HCT116 (cell line): ENCODE data around the gene GJC1. TPM values are rescaled to one million over a fixed set of nuclear protein-coding genes. Genes with fewer than 3 reads are reported as not detected.
A peak's percentile ranks its signal among the peaks of the same experiment; 100 is the strongest.

Source experiments
- ATAC-seq: fragments of 200-7000 bp; cut with Tn5 transposase; 2 replicates; pipeline ENCODE4 v1.9.1; 2020; ENCODE audit warnings: mild to moderate bottlenecking, moderate library complexity
- BruUV-seq: library from RNA; stranded (reverse); fragments of 400-500 nt; replicated peaks from 2 replicates; lab custom pipeline; 2021; lab: Mats Ljungman, UMichigan
- CTCF ChIA-PET: fragments of 300-600 bp; sonication (Branson Sonifier 250); formaldehyde crosslinking; loops from one replicate; lab custom pipeline; 2021; ENCODE audit warnings: antibody characterized with exemption; lab: Charles Lee
- POLR2A ChIA-PET: fragments of 300-600, 350-600 bp; sonication (Branson Sonifier 250); formaldehyde crosslinking; loops from one replicate; lab custom pipeline; 2021; ENCODE audit warnings: antibody characterized with exemption; lab: Charles Lee
- RAD21 ChIA-PET, 2 experiments: fragments of 300-600 bp; sonication (Branson Sonifier 250); formaldehyde crosslinking; loops; one replicate each; lab custom pipeline; 2023; ENCODE audit warnings: low total read pairs in 2 of 2; ENCODE audit not compliant: uncharacterized antibody in 2 of 2, unreplicated experiment in 2 of 2, low non-redundant PET in 1 of 2; lab: Charles Lee
- DNase-seq: peaks from one replicate; pipeline ENCODE4 v3.0.0-alpha.2; 2010; ENCODE audit warnings: low read depth, low spot score
- H2AFZ ChIP-seq: fragments of 200-600 bp; shearing (Covaris generic), sonication (generic); 2 replicates; pipeline ENCODE4 v1.6.1; 2017; ENCODE audit warnings: low read depth, mixed run types, mixed read lengths, antibody characterized with exemption, low read length; ENCODE audit not compliant: poor library complexity, severe bottlenecking
- H3K27ac ChIP-seq: 2 replicates; pipeline ENCODE4 v1.5.1; 2012; ENCODE audit warnings: low read depth, low read length
- H3K27me3 ChIP-seq: fragments of 200-600 bp; sonication (generic); 2 replicates; pipeline ENCODE4 v1.6.1; 2016; ENCODE audit warnings: mixed run types, low read length, mixed read lengths; ENCODE audit not compliant: insufficient read depth
- H3K36me3 ChIP-seq, 2 experiments: fragments of 200-500 bp in 1 of 2; fragments of 200-600 bp in 1 of 2; sonication (Bioruptor generic) in 1 of 2; sonication (generic) in 1 of 2; 2 replicates each; pipeline versions ENCODE4 v1.5.1 to v1.6.1; 2014 to 2016; ENCODE audit warnings: low read length in 2 of 2, inconsistent platforms in 1 of 2, mixed read lengths in 1 of 2, mixed run types in 1 of 2; ENCODE audit not compliant: insufficient read depth in 2 of 2, control insufficient read depth in 1 of 2
- H3K4me1 ChIP-seq, 2 experiments: fragments of 200-600 bp in 1 of 2; sonication (generic) in 1 of 2; 2 replicates each; pipeline versions ENCODE4 v1.5.1 to v1.6.1; 2012 to 2017; ENCODE audit warnings: low read length in 2 of 2, inconsistent platforms in 1 of 2, mild to moderate bottlenecking in 1 of 2, mixed read lengths in 1 of 2, mixed run types in 1 of 2, moderate library complexity in 1 of 2; ENCODE audit not compliant: insufficient read depth in 2 of 2, control insufficient read depth in 1 of 2
- H3K4me2 ChIP-seq: fragments of 200-600 bp; sonication (generic); 2 replicates; pipeline ENCODE4 v1.6.1; 2017; ENCODE audit warnings: mixed run types, low read length, mixed read lengths
- H3K4me3 ChIP-seq, 2 experiments: fragments of 200-600 bp in 1 of 2; sonication (generic) in 1 of 2; replicated peaks in 1 of 2; 2 replicates each; pipeline ENCODE4 v1.5.1; 2011 to 2016; ENCODE audit warnings: low read length in 2 of 2, control low read depth in 1 of 2, low read depth in 1 of 2, mild to moderate bottlenecking in 1 of 2, mixed read lengths in 1 of 2, mixed run types in 1 of 2
- H3K79me2 ChIP-seq: fragments of 200-600 bp; sonication (generic); 2 replicates; pipeline ENCODE4 v1.6.1; 2017; ENCODE audit warnings: mild to moderate bottlenecking, mixed run types, low read length, moderate library complexity, mixed read lengths; ENCODE audit not compliant: insufficient read depth
- H3K9ac ChIP-seq: fragments of 200-600 bp; sonication (generic); 2 replicates; pipeline ENCODE4 v1.6.1; 2016; ENCODE audit warnings: low read length, mixed read lengths
- H3K9me2 ChIP-seq: fragments of 200-600 bp; sonication (generic), shearing (Covaris generic); 2 replicates; pipeline ENCODE4 v1.6.1; 2017; ENCODE audit warnings: mixed run types, mild to moderate bottlenecking, moderate library complexity; ENCODE audit not compliant: insufficient read depth
- H3K9me3 ChIP-seq, 2 experiments: fragments of 200-500 bp in 1 of 2; fragments of 200-600 bp in 1 of 2; sonication (Bioruptor generic) in 1 of 2; sonication (generic) in 1 of 2; 2 replicates each; pipeline ENCODE4 v1.6.1; 2014 to 2017; ENCODE audit warnings: low read length in 2 of 2, mixed read lengths in 2 of 2, inconsistent platforms in 1 of 2, low read depth in 1 of 2, mild to moderate bottlenecking in 1 of 2, mixed run types in 1 of 2, moderate library complexity in 1 of 2; ENCODE audit not compliant: control insufficient read depth in 1 of 2, insufficient read depth in 1 of 2
- H4K20me1 ChIP-seq: fragments of 200-600 bp; sonication (generic), shearing (Covaris generic); 2 replicates; pipeline ENCODE4 v1.6.1; 2017; ENCODE audit warnings: mixed run types, mild to moderate bottlenecking, moderate library complexity; ENCODE audit not compliant: insufficient read depth
- ATF3 ChIP-seq: IDR thresholded peaks from 2 replicates; pipeline ENCODE4 v1.6.1; 2012
- FOSL1 ChIP-seq: IDR thresholded peaks from 2 replicates; pipeline ENCODE4 v1.6.1; 2012; ENCODE audit warnings: low read depth
- JUND ChIP-seq: IDR thresholded peaks from 2 replicates; pipeline ENCODE4 v1.6.1; 2012
- POLR2AphosphoS5 ChIP-seq: IDR thresholded peaks from 2 replicates; pipeline ENCODE4 v1.6.1; 2011; ENCODE audit warnings: mild to moderate bottlenecking, low read depth, low read length, moderate library complexity
- RAD21 ChIP-seq: IDR thresholded peaks from 2 replicates; pipeline ENCODE4 v1.6.1; 2012; ENCODE audit warnings: low read depth, mild to moderate bottlenecking
- YY1 ChIP-seq: IDR thresholded peaks from 2 replicates; pipeline ENCODE4 v1.6.1; 2011; ENCODE audit warnings: low read length, low read depth, moderate library complexity, mild to moderate bottlenecking; ENCODE audit not compliant: insufficient replicate concordance; ENCODE audit errors: extremely low read depth
- intact Hi-C: fragments of 100-400 bp; cut with micrococcal nuclease; formaldehyde crosslinking; loops from 2 replicates; pipeline ENCODE4 v1.10.0; 2022
- total RNA-seq: library from RNA; stranded (reverse); gene quantifications from one replicate; pipeline ENCODE4 v1.2.1, GENCODE V29; 2021; ENCODE audit not compliant: unreplicated experiment
- TF ChIP-seq, protein P1 (sequence below): IDR thresholded peaks from 2 replicates; pipeline ENCODE4 v1.6.1; 2012
- TF ChIP-seq, protein P2 (sequence below): IDR thresholded peaks from 2 replicates; pipeline ENCODE4 v1.6.1; 2011; ENCODE audit warnings: mild to moderate bottlenecking, low read length, moderate library complexity; ENCODE audit not compliant: insufficient replicate concordance; ENCODE audit errors: extremely low read depth
- TF ChIP-seq, protein P3 (sequence below), 3 experiments: fragments of 200-600 bp in 1 of 3; sonication (generic) in 1 of 3; IDR thresholded peaks in 2 of 3; conservative IDR thresholded peaks in 1 of 3; 2 replicates each; pipeline ENCODE4 v1.5.1; 2012 to 2017; ENCODE audit warnings: low read depth in 2 of 3, low read length in 2 of 3, antibody characterized with exemption in 1 of 3, borderline replicate concordance in 1 of 3, control low read depth in 1 of 3, mild to moderate bottlenecking in 1 of 3, mixed read lengths in 1 of 3, mixed run types in 1 of 3, moderate library complexity in 1 of 3; ENCODE audit not compliant: insufficient read depth in 1 of 3

Gene GJC1
- total RNA-seq, 1 experiment from 2014 or later = 62.4 TPM

GRCh38 chr17:44792276-44792675 lies 37.8 kb downstream of the GJC1 start:
- H2AFZ ChIP-seq = no peak overlapping the region
- no TSS peak for BruUV-seq
- peaks cover 15 to 53% of the 10 kb centered on the region in 2 experiments for H3K4me1 ChIP-seq
- no peak for DNase-seq
- no peak overlapping the region for H3K9ac ChIP-seq
- H3K27me3 ChIP-seq = no peaks in the 10 kb centered on the region
- H3K4me3 ChIP-seq = no peak overlapping the region
- intact Hi-C loops = no loop called here
- no peaks in the 10 kb centered on the region for H4K20me1 ChIP-seq
- H3K36me3 ChIP-seq = peaks cover 0 to under 1% of the 10 kb centered on the region in 2 experiments; a peak in 1 of 4 replicates
- CTCF ChIA-PET = interaction anchor here (1.6 to 3.7 kb wide), 2 partner anchors 12 to 17 kb away, joined by 3 to 12 read pairs; no protein-coding TSS in a partner anchor
- no peak overlapping the region for H3K4me2 ChIP-seq
- H3K9me3 ChIP-seq = no peaks in the 10 kb centered on the region
- no peak for ATAC-seq
- H3K79me2 ChIP-seq = no peaks in the 10 kb centered on the region
- H3K27ac ChIP-seq = no peak overlapping the region
- POLR2A ChIA-PET = no interaction called here
- RAD21 ChIA-PET = no interaction called here
- no peak for TF ChIP-seq JUND
- TF ChIP-seq, protein P1, sequence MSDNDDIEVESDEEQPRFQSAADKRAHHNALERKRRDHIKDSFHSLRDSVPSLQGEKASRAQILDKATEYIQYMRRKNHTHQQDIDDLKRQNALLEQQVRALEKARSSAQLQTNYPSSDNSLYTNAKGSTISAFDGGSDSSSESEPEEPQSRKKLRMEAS = no peak
- TF ChIP-seq FOSL1 = 0 out of 2 replicates have a peak, but pooled peaks have one; percentile 13
- H3K9me2 ChIP-seq = no peaks in the 10 kb centered on the region

GRCh38 chr17:44788139-44788538 lies 41.9 kb downstream of the GJC1 start:
- no TSS peak for BruUV-seq
- CTCF ChIA-PET = no interaction called here
- RAD21 ChIA-PET = no interaction called here
- Histone ChIP-seq H3K9me2 (no peaks in the 10 kb centered on the region), H3K79me2 (no peaks in the 10 kb centered on the region)
- TF ChIP-seq JUND (no peak), FOSL1 (no peak), RAD21 (no peak), YY1 (no peak), ATF3 (no peak), POLR2AphosphoS5 (no peak)
- TF ChIP-seq, protein P2, sequence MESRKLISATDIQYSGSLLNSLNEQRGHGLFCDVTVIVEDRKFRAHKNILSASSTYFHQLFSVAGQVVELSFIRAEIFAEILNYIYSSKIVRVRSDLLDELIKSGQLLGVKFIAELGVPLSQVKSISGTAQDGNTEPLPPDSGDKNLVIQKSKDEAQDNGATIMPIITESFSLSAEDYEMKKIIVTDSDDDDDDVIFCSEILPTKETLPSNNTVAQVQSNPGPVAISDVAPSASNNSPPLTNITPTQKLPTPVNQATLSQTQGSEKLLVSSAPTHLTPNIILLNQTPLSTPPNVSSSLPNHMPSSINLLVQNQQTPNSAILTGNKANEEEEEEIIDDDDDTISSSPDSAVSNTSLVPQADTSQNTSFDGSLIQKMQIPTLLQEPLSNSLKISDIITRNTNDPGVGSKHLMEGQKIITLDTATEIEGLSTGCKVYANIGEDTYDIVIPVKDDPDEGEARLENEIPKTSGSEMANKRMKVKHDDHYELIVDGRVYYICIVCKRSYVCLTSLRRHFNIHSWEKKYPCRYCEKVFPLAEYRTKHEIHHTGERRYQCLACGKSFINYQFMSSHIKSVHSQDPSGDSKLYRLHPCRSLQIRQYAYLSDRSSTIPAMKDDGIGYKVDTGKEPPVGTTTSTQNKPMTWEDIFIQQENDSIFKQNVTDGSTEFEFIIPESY = no peak
- TF ChIP-seq, protein P1 = no peak
- TF ChIP-seq, protein P3, sequence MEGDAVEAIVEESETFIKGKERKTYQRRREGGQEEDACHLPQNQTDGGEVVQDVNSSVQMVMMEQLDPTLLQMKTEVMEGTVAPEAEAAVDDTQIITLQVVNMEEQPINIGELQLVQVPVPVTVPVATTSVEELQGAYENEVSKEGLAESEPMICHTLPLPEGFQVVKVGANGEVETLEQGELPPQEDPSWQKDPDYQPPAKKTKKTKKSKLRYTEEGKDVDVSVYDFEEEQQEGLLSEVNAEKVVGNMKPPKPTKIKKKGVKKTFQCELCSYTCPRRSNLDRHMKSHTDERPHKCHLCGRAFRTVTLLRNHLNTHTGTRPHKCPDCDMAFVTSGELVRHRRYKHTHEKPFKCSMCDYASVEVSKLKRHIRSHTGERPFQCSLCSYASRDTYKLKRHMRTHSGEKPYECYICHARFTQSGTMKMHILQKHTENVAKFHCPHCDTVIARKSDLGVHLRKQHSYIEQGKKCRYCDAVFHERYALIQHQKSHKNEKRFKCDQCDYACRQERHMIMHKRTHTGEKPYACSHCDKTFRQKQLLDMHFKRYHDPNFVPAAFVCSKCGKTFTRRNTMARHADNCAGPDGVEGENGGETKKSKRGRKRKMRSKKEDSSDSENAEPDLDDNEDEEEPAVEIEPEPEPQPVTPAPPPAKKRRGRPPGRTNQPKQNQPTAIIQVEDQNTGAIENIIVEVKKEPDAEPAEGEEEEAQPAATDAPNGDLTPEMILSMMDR (IDR thresholded peaks at IDR 0.05 in 2 of 3, conservative IDR thresholded peaks at IDR 0.05 in 1 of 3; ENCODE audit: borderline replicate concordance in 1 of 3, insufficient read depth in 1 of 3, low read depth in 2 of 3, low read length in 2 of 3) = no peak
- TF ChIP-seq, all 23 proteins: peak for 0
- peaks cover 0 to 18% of the 10 kb centered on the region in 2 experiments; a peak in 2 of 4 replicates for H3K4me1 ChIP-seq
- ATAC-seq (peak; percentile 21; the same call in 1 of the 2 replicates), DNase-seq (no peak)
- no peaks in the 10 kb centered on the region for H3K27me3 ChIP-seq
- no peak overlapping the region for H2AFZ ChIP-seq
- H3K9me3 ChIP-seq = no peaks in the 10 kb centered on the region
- intact Hi-C loops = no loop called here
- H3K36me3 ChIP-seq = no peaks in the 10 kb centered on the region
- H3K27ac ChIP-seq = no peak overlapping the region
- H3K9ac ChIP-seq = no peak overlapping the region
- H3K4me3 ChIP-seq = no peak overlapping the region
- H3K4me2 ChIP-seq = no peak overlapping the region
- POLR2A ChIA-PET = no interaction called here
- H4K20me1 ChIP-seq = no peaks in the 10 kb centered on the region
